Upper lobe of right lung (tissue), 1 donor: Measurements from ENCODE around the gene RPS6KA2. TPM values are rescaled to one million over a fixed set of nuclear protein-coding genes. Genes with fewer than 3 reads are reported as not detected.
"Not testable (repeated sequence)": the region's sequence is repeated elsewhere in the genome, so short reads cannot be mapped to it uniquely, and the experiment has no call there.

ENCODE experiments used
- ATAC-seq: fragments of 200-7000 bp; cut with Tn5 transposase; one replicate; pipeline ENCODE4 v1.9.1; 2020; ENCODE audit warnings: mild to moderate bottlenecking, moderate library complexity
- DNase-seq: peaks from one replicate; pipeline ENCODE4 v3.0.0-alpha.2; 2020
- H3K27ac ChIP-seq: fragments of 200-600 bp; one replicate; pipeline ENCODE4 v1.8.0; 2022
- H3K27me3 ChIP-seq: fragments of 200-600 bp; one replicate; pipeline ENCODE4 v1.8.0; 2022; ENCODE audit warnings: mild to moderate bottlenecking
- H3K36me3 ChIP-seq: fragments of 200-600 bp; one replicate; pipeline ENCODE4 v1.8.0; 2022
- H3K4me1 ChIP-seq: fragments of 200-600 bp; one replicate; pipeline ENCODE4 v1.8.0; 2022
- H3K4me3 ChIP-seq: fragments of 200-600 bp; one replicate; pipeline ENCODE4 v1.8.0; 2022; ENCODE audit warnings: mild to moderate bottlenecking
- H3K9me3 ChIP-seq: fragments of 200-600 bp; one replicate; pipeline ENCODE4 v1.8.0; 2022
- CTCF ChIP-seq: fragments of 200-600 bp; IDR thresholded peaks from one replicate; pipeline ENCODE4 v1.8.0; 2022; ENCODE audit warnings: antibody characterized with exemption
- intact Hi-C: fragments of 100-400 bp; cut with DNase I; formaldehyde crosslinking; loops from one replicate; pipeline ENCODE4 v1.11.0; 2022
- total RNA-seq: library from RNA; stranded (reverse); fragmentation: NEBNext Ultra II Directional; extraction: Animal tissue kit (Norgen Biotek cat#: 25700); gene quantifications from one replicate; pipeline ENCODE4 v1.2.1, GENCODE V29; 2021
- donor health status: DM: no; HTN: yes; CAD: no; lungs with severe emphysema.

Gene RPS6KA2
- total RNA-seq, 1 donor from 2014 or later, result 136 TPM

- H3K36me3 ChIP-seq, result peaks cover 2% of the 10 kb centered on the region
- no peaks in the 10 kb centered on the region for H3K4me1 ChIP-seq
- TF ChIP-seq CTCF, result no peak
- H3K27me3 ChIP-seq, result no peaks in the 10 kb centered on the region
- ATAC-seq (no peak), DNase-seq (no peak)
- no peak overlapping the region for H3K27ac ChIP-seq
- H3K4me3 ChIP-seq, result no peak overlapping the region
- intact Hi-C loops, result no loop called here
- no peaks in the 10 kb centered on the region for H3K9me3 ChIP-seq
Measured at GRCh38 chr6:166406197-166406596, 220.9 kb downstream of the RPS6KA2 start.

- no peaks in the 10 kb centered on the region for H3K36me3 ChIP-seq
- no peaks in the 10 kb centered on the region for H3K27me3 ChIP-seq
- no peaks in the 10 kb centered on the region for H3K9me3 ChIP-seq
- no peaks in the 10 kb centered on the region for H3K4me1 ChIP-seq
- DNase-seq (no peak), ATAC-seq (no peak)
- H3K4me3 ChIP-seq, result no peak overlapping the region
- TF ChIP-seq CTCF, result no peak
- intact Hi-C loops, result no loop called here
- H3K27ac ChIP-seq, result no peak overlapping the region
Measured at GRCh38 chr6:166405386-166405785, 221.7 kb downstream of the RPS6KA2 start.

- Histone ChIP-seq H3K4me1 (no peaks in the 10 kb centered on the region), H3K27me3 (no peaks in the 10 kb centered on the region), H3K9me3 (no peaks in the 10 kb centered on the region), H3K36me3 (no peaks in the 10 kb centered on the region), H3K27ac (no peak overlapping the region), H3K4me3 (no peak overlapping the region)
- DNase-seq, result no peak
- ATAC-seq, result no peak
- intact Hi-C loops, result no loop called here
- no peak for TF ChIP-seq CTCF
Measured at GRCh38 chr6:166402582-166403277, 224.3 kb downstream of the RPS6KA2 start.

- DNase-seq (peak; percentile 75), ATAC-seq (peak; percentile 91)
- H3K27me3 ChIP-seq, H3K27ac ChIP-seq, H3K9me3 ChIP-seq, H3K4me1 ChIP-seq, intact Hi-C loops, H3K36me3 ChIP-seq, H3K4me3 ChIP-seq: not testable (repeated sequence)
- TF ChIP-seq CTCF, result peak; percentile 80
Measured at GRCh38 chr6:166400649-166401250, 226.3 kb downstream of the RPS6KA2 start.

GRCh38 chr6:166400181-166400580 is 226.9 kb downstream of the RPS6KA2 start:
- Histone ChIP-seq H3K9me3 (no peaks in the 10 kb centered on the region), H3K36me3 (no peaks in the 10 kb centered on the region), H3K27ac (no peak overlapping the region), H3K4me3 (no peak overlapping the region), H3K4me1 (no peaks in the 10 kb centered on the region), H3K27me3 (no peaks in the 10 kb centered on the region)
- DNase-seq (no peak), ATAC-seq (no peak)
- TF ChIP-seq CTCF, result no peak
- intact Hi-C loops, result no loop called here
